NOMO-1 (cell line): ENCODE results near the gene ADGRB3.
"Not testable (repeated sequence)": the region's sequence is repeated elsewhere in the genome, so short reads cannot be mapped to it uniquely, and the experiment has no call there.

Experiments
- DNase-seq, 2 experiments: peaks; one replicate each; lab custom pipeline; 2025; ENCODE audit not compliant: unreplicated experiment in 2 of 2; lab: John Stamatoyannopoulos, UW

Gene ADGRB3

DNA sequence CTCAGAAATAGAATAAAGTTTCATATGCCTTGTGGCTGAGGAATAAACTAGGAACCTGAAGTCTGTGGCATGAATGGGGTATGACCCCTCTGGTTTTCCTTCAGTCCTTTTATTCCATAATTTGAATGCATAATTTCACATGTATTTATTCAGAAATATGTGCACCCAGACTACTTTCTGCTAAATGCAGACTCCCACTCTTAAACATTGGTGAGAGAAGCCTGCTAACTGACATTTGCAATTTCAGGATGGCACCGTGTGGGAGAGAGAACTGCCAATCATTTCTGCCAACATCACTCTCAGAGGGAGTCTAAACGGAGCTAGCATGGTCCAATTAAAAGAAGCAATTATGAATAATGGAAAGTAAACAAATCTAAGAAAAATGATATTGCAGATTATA, 141.3 kb downstream of the ADGRB3 start:
- no peak for DNase-seq

DNA sequence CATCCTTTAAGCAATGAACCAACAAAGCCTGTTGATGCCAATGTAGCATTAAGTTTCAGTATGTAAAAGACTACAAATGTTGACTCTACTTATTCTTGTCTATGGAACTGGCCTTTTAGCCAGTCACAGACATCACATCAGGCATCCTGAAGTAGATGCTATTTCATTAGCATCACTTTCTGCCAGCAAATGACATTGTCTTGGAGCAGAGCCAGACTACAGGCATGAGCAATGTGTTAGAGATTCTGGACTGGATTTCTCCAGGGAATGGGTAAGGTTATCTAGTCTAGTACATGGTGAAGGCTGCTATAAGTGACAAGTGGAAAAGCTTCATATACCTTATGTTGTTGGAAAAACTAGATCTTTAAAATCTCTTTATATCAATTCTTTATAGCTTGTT, 142.9 kb downstream of the ADGRB3 start:
- no peak for DNase-seq

- peak in 1 of 2 experiments; percentile 1 for DNase-seq
These were observed 143.4 kb downstream of the ADGRB3 start for GRCh38 chr6:68778356-68779020.

DNA sequence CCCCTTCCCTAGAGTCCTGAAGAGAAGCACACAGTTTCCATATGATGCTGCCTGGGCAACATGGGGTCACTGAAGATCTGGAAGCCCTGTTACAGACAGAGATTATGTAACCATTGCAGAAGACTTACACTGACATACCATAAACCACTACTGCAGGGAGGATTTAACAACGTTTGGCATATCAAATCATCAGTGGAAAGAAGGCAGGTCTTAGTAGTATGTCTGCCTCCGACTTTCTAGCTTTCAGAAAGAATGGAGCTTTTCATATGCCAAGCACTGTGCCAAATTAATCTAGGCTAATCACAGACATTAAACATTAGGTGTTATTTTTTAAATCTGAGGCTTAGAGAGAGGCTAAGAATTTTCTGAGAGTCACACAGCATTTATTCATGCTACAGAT, 144.3 kb downstream of the ADGRB3 start:
- no peak for DNase-seq

DNA sequence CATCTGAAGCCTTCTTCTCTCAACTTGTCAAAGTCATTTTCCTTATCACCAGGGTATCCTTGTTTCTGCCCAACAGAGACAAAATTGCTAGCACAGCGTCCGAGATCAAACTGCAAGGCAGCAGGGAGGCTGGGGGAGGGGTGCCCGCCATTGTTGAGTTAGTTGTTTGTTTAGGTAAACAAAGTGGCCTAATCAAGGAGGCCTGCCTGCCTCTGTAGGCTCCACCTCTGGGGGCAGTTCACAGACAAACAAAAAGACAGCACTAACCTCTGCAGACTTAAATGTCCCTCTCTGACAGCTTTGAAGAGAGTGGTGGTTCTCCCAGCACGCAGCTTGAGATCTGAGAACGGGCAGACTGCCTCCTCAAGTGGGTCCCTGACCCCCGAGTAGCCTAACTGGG, 155.0 kb downstream of the ADGRB3 start:
- not testable (repeated sequence) for DNase-seq

- DNase-seq, result not testable (repeated sequence)
These were observed 179.9 kb downstream of the ADGRB3 start for GRCh38 chr6:68814976-68815375.

DNA sequence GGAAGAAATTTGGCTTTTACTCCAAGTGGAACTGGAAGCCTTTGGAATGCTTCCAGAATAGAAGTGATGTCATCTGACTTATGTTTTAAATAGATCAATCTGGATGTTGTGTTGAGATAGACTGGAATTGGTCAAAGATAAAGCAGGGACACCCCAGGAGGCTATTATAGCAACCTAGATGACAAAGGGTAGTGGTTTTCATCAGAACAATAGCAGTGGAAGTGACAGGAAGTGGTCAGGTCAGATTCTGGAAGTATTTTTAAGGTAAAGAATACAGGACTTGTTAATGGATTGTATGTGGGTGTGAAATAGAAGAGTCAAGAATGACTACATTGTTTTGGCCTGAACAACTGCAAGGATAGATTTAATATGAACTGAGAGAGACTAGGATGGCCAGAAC, 191.4 kb downstream of the ADGRB3 start:
- DNase-seq, result no peak

DNA sequence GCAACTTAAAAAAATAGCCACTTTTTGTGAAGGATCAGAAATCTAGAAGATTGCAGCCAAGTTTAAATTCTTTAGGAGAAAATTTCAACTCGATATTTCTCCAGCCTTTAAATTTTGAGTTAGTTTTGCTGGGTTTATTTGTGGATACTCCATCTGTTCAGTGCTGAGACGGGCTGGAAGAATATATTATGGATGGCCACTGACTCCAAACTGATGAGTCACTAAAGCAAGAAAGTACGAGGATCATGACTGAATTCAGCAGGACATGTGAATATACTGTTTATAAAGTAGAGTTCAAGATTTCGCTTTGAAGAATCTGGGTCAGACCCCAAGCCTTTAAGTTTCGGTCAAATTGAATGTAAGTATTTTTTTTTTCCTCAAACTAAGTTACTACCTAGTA, 199.5 kb downstream of the ADGRB3 start:
- no peak for DNase-seq

- DNase-seq, result no peak
These were observed 203.5 kb downstream of the ADGRB3 start for GRCh38 chr6:68838571-68838970.

DNA sequence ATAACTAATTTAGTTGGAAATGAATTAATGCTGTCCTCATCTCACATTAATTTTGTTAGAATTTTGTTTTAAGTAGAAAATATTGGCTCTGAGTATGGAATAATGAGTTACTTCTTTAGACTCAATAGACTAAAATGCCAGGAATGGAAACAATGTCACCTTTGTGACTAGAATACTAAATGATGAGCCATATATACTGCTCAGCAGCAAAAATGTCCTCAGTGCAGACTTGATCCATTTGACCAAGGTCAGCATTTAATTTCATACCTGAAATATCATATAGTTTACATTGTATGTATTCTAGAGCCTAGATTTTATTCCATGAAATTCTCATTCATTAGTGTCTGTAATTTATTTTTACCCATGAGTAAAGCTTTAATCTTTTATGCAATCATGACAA, 217.7 kb downstream of the ADGRB3 start:
- no peak for DNase-seq

DNA sequence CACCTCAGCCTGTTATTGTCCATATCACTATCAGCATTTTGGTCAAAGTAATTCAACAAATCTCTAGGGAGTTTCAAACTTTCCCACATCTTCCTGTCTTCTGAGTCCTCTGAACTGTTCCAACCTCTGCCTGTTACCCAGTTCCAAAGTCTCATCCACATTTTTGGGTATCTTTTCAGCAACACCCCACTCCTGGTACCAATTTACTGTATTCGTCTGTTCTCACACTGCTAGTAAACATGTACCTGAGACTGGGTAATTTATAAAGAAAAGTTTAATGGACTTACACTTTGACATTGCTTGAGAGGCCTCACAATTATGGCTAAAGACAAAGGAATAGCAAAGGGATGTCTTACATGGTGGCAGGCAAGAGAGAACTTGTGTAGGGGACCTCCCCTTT, 224.2 kb downstream of the ADGRB3 start:
- no peak for DNase-seq

DNA sequence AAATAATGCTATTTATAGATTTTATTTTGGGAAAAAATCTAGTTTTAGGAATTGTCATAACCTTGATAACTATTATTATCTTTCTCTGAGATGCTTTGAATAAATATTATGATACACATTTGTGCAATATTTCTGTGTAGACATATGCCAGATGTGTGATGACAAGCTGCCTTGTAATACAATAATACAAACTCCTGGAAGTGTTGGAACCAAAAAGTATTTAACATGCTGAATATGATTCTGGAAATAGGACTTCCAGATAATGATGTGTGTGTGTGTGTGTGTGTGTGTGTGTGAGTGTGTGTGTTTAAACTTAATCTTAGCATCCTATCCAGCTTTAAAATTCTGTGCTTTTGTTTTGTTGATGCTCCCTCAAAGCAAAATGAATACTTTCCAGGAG, 233.6 kb downstream of the ADGRB3 start:
- no peak for DNase-seq

DNA sequence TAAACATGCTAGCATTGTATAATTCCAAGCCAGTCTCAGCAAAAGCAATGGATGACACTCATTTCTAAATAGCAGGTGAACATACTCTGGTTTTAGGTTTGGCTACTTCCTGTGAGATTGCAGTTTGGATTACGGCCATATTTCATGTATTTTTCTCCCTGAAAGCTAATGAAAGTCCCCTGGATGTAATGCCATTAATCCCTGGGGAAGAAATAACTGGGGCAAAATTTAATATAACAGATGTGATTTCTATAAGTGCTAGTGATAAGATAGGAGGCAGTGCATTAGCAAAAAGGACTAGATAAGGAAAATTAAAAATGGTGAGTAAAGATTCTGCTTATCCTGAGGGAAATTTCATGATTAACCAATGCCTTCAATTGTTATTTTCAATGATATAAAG, 238.2 kb downstream of the ADGRB3 start:
- no peak for DNase-seq

GRCh38 chr6:68874747-68875146, 239.7 kb downstream of the ADGRB3 start:
- DNase-seq, result no peak

DNA sequence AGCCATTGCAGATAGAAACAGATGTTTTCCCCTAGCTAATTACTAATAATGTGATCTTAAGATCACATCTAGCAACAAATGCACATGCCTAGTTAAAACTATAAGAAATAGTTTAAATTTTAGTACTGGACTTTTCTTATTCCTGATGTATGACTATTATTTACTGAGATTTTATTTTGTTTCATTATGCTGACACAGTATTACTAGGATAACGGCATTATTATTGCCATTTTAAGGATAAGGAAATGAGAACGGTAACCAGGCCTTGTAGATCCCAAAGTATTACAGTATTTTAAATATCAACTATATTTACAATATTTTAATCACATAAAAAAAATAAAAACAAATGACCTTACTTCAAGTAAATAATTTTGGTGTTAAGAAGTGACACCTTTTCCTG, 240.3 kb downstream of the ADGRB3 start:
- DNase-seq, result no peak

DNA sequence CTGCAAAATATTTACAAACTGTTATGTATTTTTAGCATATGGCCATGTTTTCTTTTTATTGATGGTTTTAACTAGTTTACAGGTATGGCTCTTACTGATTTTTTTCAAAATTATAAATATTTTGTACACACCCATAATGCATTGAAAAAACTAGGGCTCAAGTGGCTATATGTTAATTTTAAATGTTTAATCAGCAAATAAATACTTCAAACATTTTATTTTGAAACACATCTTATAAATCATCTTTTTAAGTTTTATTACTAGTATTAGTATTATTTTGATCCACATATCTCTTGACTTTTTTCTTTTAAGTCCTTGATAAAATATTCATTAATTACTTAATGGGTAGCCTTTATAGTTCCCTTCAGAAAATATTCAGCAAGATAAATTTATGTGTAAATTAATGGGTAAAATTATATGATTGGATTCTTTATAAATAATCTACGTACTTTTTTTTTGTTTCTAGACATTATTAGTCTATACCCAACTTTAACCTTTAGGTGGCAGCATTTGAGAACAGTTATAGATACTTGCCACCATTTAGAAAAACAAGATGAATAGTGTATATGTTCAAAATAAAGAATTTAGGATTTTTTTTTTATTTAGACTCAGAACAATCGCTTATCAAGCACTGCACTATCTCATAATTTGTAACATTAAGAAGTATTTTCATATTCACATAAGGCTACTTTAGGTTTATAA, 241.9 kb downstream of the ADGRB3 start:
- DNase-seq, result peak in 1 of 2 experiments; percentile 36

DNA sequence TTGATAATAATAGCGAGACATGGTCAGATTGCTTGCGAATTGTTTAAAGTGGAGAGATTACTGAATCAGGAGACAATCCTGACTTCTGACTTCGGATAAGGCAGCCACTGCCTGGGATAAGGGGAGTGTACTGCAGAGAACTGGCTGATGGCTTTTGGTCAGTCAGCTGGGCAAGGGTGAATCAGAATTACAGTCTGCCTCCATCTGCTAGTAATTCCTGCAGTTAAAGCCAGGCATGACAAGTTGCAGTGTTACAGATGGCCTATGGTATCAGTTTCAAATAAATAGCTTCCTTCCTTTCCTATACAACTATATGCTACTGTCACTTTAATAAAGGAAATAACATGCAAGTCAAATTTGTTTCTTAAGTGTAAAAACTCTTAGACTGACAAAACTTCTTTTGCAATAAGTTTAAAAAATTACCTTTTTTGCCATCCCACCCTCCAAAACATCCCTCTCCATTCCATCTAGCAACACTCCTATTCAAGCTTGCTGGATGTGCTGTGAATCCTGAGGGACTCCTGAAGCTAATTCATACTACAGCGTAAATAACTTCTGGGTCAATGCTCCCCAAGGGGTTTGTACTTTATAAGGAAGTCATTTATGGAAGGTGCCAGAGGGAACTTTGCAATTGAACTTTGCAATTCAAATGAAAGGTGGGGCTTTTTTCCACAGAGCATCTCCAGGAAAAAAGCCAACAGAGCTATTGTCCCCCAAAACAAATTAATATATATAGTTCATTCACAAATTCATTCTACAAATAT, 245.2 kb downstream of the ADGRB3 start:
- no peak for DNase-seq

- DNase-seq, result not testable (repeated sequence)
These were observed 248.2 kb downstream of the ADGRB3 start for GRCh38 chr6:68883325-68883724.

DNA sequence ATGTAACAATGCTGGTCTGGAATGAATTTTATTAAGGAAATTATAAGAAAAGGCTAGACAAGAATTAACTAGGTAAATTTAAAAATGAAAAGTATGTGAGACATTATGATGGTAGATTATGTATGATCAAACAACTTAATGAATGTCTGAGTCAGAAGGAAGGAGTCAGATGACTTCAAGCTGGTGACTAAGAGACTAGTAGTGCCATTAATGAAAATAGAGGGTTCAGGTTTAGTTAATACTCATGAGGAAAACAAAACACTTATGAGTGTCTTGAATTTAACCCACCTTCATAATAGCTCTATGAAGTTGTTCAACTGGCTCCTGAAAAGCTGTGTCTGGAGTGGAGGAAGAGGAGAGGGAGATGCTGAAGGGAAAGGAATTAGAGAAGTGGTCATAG, 256.3 kb downstream of the ADGRB3 start:
- DNase-seq, result no peak

GRCh38 chr6:68892452-68892851, 257.4 kb downstream of the ADGRB3 start:
- DNase-seq, result no peak

DNA sequence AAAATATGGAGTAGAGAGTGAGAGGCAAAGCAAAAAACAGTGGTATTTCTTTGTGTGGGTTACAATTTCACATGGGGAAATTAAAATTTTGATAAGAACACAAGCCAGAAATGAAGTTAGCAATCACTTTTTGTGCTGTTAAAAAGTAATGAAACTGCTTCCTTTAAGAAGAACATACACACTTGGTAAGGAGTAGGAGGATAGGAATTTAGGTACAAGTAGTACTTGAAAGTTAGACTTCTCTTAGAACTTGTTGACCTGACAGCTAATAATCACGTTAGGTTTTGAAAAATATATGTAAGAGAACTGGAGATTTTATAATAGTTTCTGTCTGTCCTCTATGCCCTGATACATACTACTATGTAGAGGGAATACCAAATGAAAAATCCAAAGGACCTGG, 260.8 kb downstream of the ADGRB3 start:
- no peak for DNase-seq

GRCh38 chr6:68901044-68901443, 266.0 kb downstream of the ADGRB3 start:
- no peak for DNase-seq
